ENCODE data around the gene MEF2A. TPM values are rescaled to one million over a fixed set of nuclear protein-coding genes. Genes with fewer than 3 reads are reported as not detected.

The MEF2A gene
- total RNA-seq, 1 donor from 2014 or later, result 88.3 TPM

- CTCF ChIA-PET, result interaction anchor here (1.3 kb wide), 1 partner anchor 32 kb away, joined by 4 read pairs; no protein-coding TSS in a partner anchor
- H3K27ac Mint-ChIP-seq, result no peak overlapping the region
These were observed 106.3 kb downstream of the MEF2A start for GRCh38 chr15:99671926-99672635.

GRCh38 chr15:99673111-99673510 lies 107.3 kb downstream of the MEF2A start:
- no peak for DNase-seq
- H3K4me1 Mint-ChIP-seq, result no peaks in the 10 kb centered on the region
- no peak for TF ChIP-seq CTCF (IDR thresholded peaks at IDR 0.05)
- POLR2A ChIA-PET, result no interaction called here
- no peak for ATAC-seq (ENCODE audit: low read depth)
- H3K4me3 Mint-ChIP-seq, result no peak overlapping the region
- H3K27me3 Mint-ChIP-seq, result no peaks in the 10 kb centered on the region
- peaks cover 71% of the 10 kb centered on the region for H3K36me3 Mint-ChIP-seq (ENCODE audit: low read depth)
- intact Hi-C loops (cut with micrococcal nuclease), result no loop called here
- no peaks in the 10 kb centered on the region for H3K9me3 Mint-ChIP-seq
- CTCF ChIA-PET, result interaction anchor here (1.3 kb wide), 1 partner anchor 31 kb away, joined by 4 read pairs; no protein-coding TSS in a partner anchor
- H3K27ac Mint-ChIP-seq, result no peak overlapping the region

More at GRCh38 chr15:99671926-99672635, 106.3 kb downstream of the MEF2A start:
- ATAC-seq (ENCODE audit: low read depth) (no peak), DNase-seq (no peak)
- Mint-ChIP-seq H3K27me3 (no peaks in the 10 kb centered on the region), H3K4me1 (no peaks in the 10 kb centered on the region), H3K4me3 (no peak overlapping the region), H3K36me3 (ENCODE audit: low read depth) (peaks cover 70% of the 10 kb centered on the region), H3K9me3 (no peaks in the 10 kb centered on the region)
- intact Hi-C loops (cut with micrococcal nuclease), result no loop called here
- no peak for TF ChIP-seq CTCF (IDR thresholded peaks at IDR 0.05)
- POLR2A ChIA-PET, result interaction anchor here (1.2 kb wide), 1 partner anchor 106 kb away, joined by 4 read pairs; the partner anchor contains the start of gene MEF2A

- no peaks in the 10 kb centered on the region for H3K4me1 Mint-ChIP-seq
- ATAC-seq (ENCODE audit: low read depth) (no peak), DNase-seq (no peak)
- CTCF ChIA-PET, result no interaction called here
- POLR2A ChIA-PET, result no interaction called here
- H3K27ac Mint-ChIP-seq, result peak overlapping the region; percentile 20
- H3K36me3 Mint-ChIP-seq (ENCODE audit: low read depth), result peaks cover 80% of the 10 kb centered on the region
- no peaks in the 10 kb centered on the region for H3K27me3 Mint-ChIP-seq
- no peak for TF ChIP-seq CTCF (IDR thresholded peaks at IDR 0.05)
- no peak overlapping the region for H3K4me3 Mint-ChIP-seq
- no peaks in the 10 kb centered on the region for H3K9me3 Mint-ChIP-seq
- intact Hi-C loops (cut with micrococcal nuclease), result no loop called here
These were observed 108.5 kb downstream of the MEF2A start for GRCh38 chr15:99674279-99674678.

- DNase-seq (no peak), ATAC-seq (ENCODE audit: low read depth) (no peak)
- intact Hi-C loops (cut with micrococcal nuclease), result no loop called here
- no peaks in the 10 kb centered on the region for H3K27me3 Mint-ChIP-seq
- CTCF ChIA-PET, result no interaction called here
- no peak overlapping the region for H3K27ac Mint-ChIP-seq
- POLR2A ChIA-PET, result no interaction called here
- H3K4me3 Mint-ChIP-seq, result no peak overlapping the region
- peaks cover 16% of the 10 kb centered on the region for H3K4me1 Mint-ChIP-seq
- TF ChIP-seq CTCF (IDR thresholded peaks at IDR 0.05), result no peak
- H3K36me3 Mint-ChIP-seq (ENCODE audit: low read depth), result peaks cover 76% of the 10 kb centered on the region
- no peaks in the 10 kb centered on the region for H3K9me3 Mint-ChIP-seq
These were observed 111.9 kb downstream of the MEF2A start for GRCh38 chr15:99677540-99678134.

GRCh38 chr15:99680276-99680675 lies 114.5 kb downstream of the MEF2A start:
- peak overlapping the region; percentile 9 for H3K27ac Mint-ChIP-seq
- intact Hi-C loops (cut with micrococcal nuclease), result loop anchor here (5.0 kb wide), 2 partner anchors 33 to 168 kb away; no protein-coding TSS in a partner anchor
- no peaks in the 10 kb centered on the region for H3K27me3 Mint-ChIP-seq
- peaks cover 80% of the 10 kb centered on the region for H3K36me3 Mint-ChIP-seq (ENCODE audit: low read depth)
- H3K9me3 Mint-ChIP-seq, result peaks cover 8% of the 10 kb centered on the region
- DNase-seq, result no peak
- TF ChIP-seq CTCF (IDR thresholded peaks at IDR 0.05), result no peak
- no peak for ATAC-seq (ENCODE audit: low read depth)
- ChIA-PET CTCF (interaction anchor here (0.6 to 1.0 kb wide), 2 partner anchors 24 to 187 kb away, joined by 3 to 5 read pairs; no protein-coding TSS in a partner anchor), POLR2A (interaction anchor here (1.8 kb wide), 1 partner anchor 12 kb away, joined by 4 read pairs; no protein-coding TSS in a partner anchor)
- peaks cover 36% of the 10 kb centered on the region for H3K4me1 Mint-ChIP-seq
- H3K4me3 Mint-ChIP-seq, result no peak overlapping the region

All from activated B cell treated with CpG ODN at 0.5 μM for 24 hours (primary cell).